ENCODE measurements around the gene PCSK6. TPM values are rescaled to one million over a fixed set of nuclear protein-coding genes. Genes with fewer than 3 reads are reported as not detected.

The PCSK6 gene
- total RNA-seq, 4 donors from 2014 or later, result 12.8 to 23.2 (median 18.4) TPM

DNA sequence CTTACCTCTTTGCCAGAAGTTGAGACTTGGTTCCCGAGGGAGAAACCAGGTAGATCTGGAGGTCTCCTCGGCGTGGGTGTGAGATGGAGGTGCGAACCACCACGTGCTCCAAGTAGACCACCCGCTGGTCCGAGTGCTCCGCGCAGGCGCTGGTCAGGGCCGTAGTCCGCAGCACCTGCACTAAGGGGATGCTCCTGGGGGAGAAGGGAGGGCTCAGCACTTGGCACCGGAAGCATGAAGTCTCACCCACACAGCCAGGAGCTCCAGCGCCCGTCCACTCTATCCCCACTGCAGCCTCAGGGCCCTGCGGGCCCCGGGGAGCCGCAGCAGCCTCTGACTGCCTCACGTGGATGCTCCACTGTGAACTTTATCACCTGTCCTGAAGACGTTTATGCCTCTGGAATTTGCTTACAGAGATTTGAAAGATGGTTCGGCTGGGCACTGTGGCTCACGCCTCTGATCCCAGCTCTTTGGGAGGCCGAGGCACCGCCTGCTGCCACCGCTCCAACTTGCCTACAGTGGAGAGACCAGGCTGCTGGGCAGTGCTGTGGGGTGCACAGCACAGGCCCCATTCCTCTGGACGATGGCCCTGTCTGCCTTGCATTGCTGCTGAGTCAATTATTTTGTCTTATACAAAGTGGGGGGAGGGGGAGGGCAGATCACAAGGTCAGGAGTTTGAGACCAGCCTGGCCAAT, 119.0 kb downstream of the PCSK6 start:
- peaks cover 0 to 8% (median 0%) of the 10 kb centered on the region in 3 donors for H3K4me1 ChIP-seq
- peaks cover 20% of the 10 kb centered on the region for H3K27me3 ChIP-seq
- WGBS, 2 donors (ENCODE audit: low coverage in 1 of 2), result 71 to 80% methylated on average over 1 to 3 of the region's 26 CpGs
- TF ChIP-seq POLR2AphosphoS5 (IDR thresholded peaks at IDR 0.05) (no peak), POLR2A (IDR thresholded peaks at IDR 0.05) (no peak), EP300 (IDR thresholded peaks at IDR 0.05) (no peak)
- TF ChIP-seq, protein P1, sequence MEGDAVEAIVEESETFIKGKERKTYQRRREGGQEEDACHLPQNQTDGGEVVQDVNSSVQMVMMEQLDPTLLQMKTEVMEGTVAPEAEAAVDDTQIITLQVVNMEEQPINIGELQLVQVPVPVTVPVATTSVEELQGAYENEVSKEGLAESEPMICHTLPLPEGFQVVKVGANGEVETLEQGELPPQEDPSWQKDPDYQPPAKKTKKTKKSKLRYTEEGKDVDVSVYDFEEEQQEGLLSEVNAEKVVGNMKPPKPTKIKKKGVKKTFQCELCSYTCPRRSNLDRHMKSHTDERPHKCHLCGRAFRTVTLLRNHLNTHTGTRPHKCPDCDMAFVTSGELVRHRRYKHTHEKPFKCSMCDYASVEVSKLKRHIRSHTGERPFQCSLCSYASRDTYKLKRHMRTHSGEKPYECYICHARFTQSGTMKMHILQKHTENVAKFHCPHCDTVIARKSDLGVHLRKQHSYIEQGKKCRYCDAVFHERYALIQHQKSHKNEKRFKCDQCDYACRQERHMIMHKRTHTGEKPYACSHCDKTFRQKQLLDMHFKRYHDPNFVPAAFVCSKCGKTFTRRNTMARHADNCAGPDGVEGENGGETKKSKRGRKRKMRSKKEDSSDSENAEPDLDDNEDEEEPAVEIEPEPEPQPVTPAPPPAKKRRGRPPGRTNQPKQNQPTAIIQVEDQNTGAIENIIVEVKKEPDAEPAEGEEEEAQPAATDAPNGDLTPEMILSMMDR (IDR thresholded peaks at IDR 0.05), result no peak
- peaks cover 0 to 2% (median 0%) of the 10 kb centered on the region in 3 donors for H3K9me3 ChIP-seq
- H3K36me3 ChIP-seq, result no peaks in the 10 kb centered on the region
- ATAC-seq, result no peak
- no peak overlapping the region for H3K4me3 ChIP-seq
- H3K27ac ChIP-seq, result no peak overlapping the region

DNA sequence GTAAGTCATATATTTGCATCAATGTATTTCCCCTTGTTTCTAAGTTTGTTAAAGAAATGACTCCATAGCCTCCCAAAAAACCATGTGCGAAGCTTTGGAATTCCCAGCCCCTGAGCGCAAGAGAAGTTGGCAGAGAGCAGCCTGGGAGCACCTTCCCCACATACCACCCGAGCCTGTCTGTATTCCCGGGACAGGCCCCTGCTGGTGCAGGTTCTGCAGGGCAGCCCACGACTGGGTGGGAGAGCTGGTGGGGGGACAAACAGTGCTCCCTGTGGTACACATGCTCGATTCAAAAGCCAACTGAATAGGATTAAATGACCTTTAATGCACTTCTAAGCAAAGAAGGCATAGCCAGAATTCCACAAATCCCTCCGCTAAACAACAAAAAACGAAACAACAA, 119.8 kb downstream of the PCSK6 start:
- Histone ChIP-seq H3K27ac (no peak overlapping the region), H3K27me3 (peaks cover 20% of the 10 kb centered on the region), H3K9me3 (peaks cover 0 to 10% (median 0%) of the 10 kb centered on the region in 3 donors), H3K36me3 (no peaks in the 10 kb centered on the region), H3K4me3 (no peak overlapping the region), H3K4me1 (peaks cover 0 to 8% (median 0%) of the 10 kb centered on the region in 3 donors)
- TF ChIP-seq POLR2A (IDR thresholded peaks at IDR 0.05) (no peak), EP300 (IDR thresholded peaks at IDR 0.05) (no peak), POLR2AphosphoS5 (IDR thresholded peaks at IDR 0.05) (no peak)
- TF ChIP-seq, protein P1 (IDR thresholded peaks at IDR 0.05), result no peak
- ATAC-seq, result no peak
- 89 to 100% methylated on average over 2 to 4 of the region's 8 CpGs for WGBS, 2 donors (ENCODE audit: low coverage in 1 of 2)

DNA sequence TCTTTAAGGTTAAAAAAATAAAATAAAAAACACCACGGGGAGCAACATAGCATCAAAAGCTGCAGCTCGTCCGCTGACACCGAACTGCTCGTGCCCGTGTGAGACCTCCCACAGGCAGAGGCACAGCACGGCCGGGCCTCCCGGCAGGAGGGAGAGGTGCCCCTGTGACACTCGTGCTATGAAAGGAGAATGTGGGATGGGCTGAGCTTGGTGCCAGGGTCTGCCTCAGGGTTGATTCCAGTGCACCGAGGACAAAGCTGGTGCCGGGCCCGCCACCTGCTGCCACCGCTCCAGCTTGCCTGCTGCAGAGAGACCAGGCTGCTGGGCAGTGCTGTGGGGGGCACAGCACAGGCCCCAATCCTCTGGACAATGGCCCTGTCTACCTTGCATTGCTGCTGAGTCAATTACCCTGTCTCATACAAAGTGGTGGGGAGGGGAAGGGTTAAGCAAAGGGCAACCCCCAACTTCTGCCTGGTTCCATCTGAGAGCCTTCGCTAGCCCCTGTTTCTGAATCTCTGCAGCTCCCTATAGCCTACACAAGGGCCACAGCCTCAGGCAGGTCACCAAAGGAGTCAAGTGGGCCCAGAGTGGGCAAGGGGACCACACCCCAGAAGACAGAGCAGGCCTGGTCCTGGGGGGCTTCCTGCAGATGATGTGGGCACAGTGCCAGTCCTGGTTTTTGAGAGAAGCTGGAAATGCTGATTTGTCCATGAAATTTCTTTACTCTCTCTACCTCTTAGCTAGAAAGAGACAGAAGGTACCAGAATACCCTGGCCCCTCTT, 120.5 kb downstream of the PCSK6 start:
- H3K9me3 ChIP-seq, result peaks cover 0 to 13% (median 0%) of the 10 kb centered on the region in 3 donors
- peaks cover 17% of the 10 kb centered on the region for H3K27me3 ChIP-seq
- H3K36me3 ChIP-seq, result no peaks in the 10 kb centered on the region
- H3K4me1 ChIP-seq, result peaks cover 0 to 8% (median 0%) of the 10 kb centered on the region in 3 donors
- TF ChIP-seq, protein P1 (IDR thresholded peaks at IDR 0.05), result no peak
- TF ChIP-seq POLR2AphosphoS5 (IDR thresholded peaks at IDR 0.05), result no peak
- TF ChIP-seq POLR2A (IDR thresholded peaks at IDR 0.05), result no peak
- TF ChIP-seq EP300 (IDR thresholded peaks at IDR 0.05), result no peak
- ATAC-seq, result no peak
- H3K4me3 ChIP-seq, result no peak overlapping the region
- H3K27ac ChIP-seq, result no peak overlapping the region
- 80 to 100% methylated on average over 1 to 8 of the region's 15 CpGs for WGBS, 2 donors (ENCODE audit: low coverage in 1 of 2)

DNA sequence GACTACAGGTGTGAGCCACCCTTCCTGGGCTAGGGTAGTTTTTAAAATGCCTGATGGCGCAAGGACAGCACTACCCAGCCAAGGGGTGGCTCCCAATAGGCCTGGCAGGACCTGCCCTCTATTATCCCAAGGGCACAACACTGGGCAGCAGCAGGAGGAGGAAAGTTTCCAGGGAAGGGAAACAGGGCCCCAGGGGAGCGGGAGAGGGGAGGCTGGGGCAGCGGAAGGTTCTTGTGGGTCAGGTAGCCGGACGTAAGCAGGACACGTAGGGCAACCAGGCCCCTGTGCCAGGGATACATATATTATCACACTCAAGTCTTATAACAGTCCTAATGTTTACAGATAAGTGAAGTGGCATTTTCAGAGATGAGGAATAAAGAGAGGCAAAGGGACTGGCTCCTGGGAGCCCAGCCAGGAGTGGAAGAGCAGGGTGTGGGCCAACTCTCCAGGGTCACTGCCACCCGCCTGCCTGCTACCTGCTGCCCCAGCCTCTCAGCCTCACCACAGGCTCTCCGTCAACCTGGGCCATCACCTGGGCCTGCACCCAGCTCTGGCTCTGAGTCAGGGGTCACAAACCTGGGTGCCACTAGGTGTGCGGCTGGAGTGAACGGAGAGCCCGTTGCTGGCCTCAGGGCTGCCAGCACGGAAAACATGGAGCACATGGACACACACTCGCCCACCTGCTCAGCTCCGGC, 121.3 kb downstream of the PCSK6 start:
- peaks cover 0 to 8% (median 0%) of the 10 kb centered on the region in 3 donors for H3K4me1 ChIP-seq
- H3K9me3 ChIP-seq, result peaks cover 0 to 13% (median 0%) of the 10 kb centered on the region in 3 donors
- 84 to 95% methylated on average over 4 to 6 of the region's 14 CpGs for WGBS, 2 donors (ENCODE audit: low coverage in 1 of 2)
- no peak overlapping the region for H3K4me3 ChIP-seq
- H3K27me3 ChIP-seq, result peaks cover 15% of the 10 kb centered on the region
- ATAC-seq, result no peak
- TF ChIP-seq EP300 (IDR thresholded peaks at IDR 0.05), result no peak
- TF ChIP-seq POLR2AphosphoS5 (IDR thresholded peaks at IDR 0.05), result no peak
- TF ChIP-seq POLR2A (IDR thresholded peaks at IDR 0.05), result no peak
- TF ChIP-seq, protein P1 (IDR thresholded peaks at IDR 0.05), result no peak
- no peaks in the 10 kb centered on the region for H3K36me3 ChIP-seq
- H3K27ac ChIP-seq, result no peak overlapping the region

All from gastroesophageal sphincter (tissue), 4 donors.